Endothelial cell of hepatic sinusoid (primary cell): ENCODE results near the gene GJB4.

ENCODE experiments used
- in situ Hi-C: cut with HindIII; loops from 2 replicates; pipeline ENCODE4 v1.10.0; 2017; ENCODE audit warnings: low sequenced_read_pairs

The GJB4 gene

DNA sequence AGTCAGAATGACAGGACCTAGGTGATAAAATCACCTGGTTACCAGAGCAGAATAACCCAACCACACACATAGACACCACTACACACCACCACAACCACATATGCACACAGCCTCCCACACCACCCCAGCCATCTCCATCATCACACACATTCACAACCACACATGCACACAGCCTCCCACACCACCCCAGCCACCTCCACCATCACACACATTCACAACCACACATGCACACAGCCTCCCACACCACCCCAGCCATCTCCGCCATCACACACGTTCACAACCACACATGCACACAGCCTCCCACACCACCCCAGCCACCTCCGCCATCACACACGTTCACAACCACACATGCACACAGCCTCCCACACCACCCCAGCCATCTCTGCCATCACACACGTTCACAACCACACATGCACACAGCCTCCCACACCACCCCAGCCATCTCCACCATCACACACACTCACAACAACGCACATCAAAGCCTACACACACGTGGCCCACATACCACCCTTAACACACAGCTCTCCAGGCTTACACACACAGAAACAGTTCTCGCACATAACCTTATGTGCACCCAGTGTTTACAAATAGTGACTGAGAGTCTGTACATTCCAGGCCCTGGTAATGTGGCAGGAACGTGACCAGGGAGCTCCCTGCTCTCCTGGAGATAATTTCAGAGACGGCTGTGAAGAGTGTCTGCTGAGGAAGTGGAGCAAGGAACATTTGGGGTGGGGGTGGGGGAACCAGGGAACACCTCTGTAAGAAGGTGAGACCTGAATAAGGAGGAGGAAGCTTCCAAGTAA lies 18.2 kb downstream of the GJB4 start:
- in situ Hi-C loops = loop anchor here (5.0 kb wide), 1 partner anchor 90 kb away; no protein-coding TSS in a partner anchor

DNA sequence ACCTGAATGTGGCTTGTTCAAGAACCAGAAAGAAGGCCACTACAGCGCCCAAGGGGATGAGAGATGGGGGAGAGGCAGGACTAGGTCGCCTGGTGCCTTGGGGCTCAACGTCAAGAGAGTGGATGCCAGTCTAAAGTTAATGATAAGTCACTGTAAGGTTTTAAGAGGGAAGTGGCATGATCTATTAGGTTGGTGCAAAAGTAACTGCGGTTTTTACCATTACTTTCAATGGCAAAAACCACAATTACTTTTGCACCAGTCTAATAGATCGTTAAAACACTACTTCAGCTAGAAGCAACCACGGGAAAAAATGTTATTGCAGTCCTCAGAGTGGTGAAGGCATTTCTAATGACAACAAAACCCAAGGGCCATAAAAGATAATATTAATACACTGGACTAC lies 18.8 kb downstream of the GJB4 start:
- in situ Hi-C loops = loop anchor here (5.0 kb wide), 1 partner anchor 89 kb away; no protein-coding TSS in a partner anchor

DNA sequence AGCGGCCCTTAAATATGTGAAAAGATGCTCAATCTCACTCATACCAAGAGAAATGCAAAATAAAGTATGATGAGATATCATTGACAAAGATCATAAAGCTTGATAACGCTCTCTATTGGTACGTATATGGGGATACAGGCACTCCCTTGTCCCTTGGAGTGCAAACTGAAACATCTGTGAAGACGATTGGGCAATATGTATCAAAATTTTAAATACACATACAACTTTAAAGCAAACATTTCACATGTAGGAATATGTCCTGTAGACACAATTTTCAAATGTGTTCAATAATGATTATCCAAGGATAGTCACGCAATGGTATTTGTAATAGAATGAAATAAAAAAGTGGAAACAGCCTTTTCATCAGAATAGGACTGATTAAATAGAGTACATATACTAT lies 19.5 kb downstream of the GJB4 start:
- in situ Hi-C loops = loop anchor here (5.0 kb wide), 1 partner anchor 88 kb away; no protein-coding TSS in a partner anchor

DNA sequence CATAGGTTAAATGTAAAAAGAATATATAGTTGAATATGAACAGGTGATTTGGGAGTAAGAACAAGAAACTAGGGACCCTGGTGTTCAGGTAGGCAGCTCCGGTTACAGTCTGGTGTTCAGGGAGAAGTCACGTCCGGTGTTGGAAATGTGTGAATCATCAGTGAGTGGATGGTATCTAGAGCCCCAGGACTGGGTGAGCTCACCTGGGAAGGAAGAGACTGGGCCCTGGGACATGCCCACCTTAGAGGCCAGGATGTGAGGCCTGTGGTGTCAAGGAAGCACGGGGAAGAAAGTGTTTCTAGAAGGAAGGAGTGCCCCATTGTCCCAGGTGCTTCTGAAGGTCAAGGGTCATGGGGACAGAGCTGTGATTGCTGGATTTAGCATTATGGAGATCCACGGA lies 20.0 kb downstream of the GJB4 start:
- in situ Hi-C loops = loop anchor here (5.0 kb wide), 1 partner anchor 88 kb away; no protein-coding TSS in a partner anchor

DNA sequence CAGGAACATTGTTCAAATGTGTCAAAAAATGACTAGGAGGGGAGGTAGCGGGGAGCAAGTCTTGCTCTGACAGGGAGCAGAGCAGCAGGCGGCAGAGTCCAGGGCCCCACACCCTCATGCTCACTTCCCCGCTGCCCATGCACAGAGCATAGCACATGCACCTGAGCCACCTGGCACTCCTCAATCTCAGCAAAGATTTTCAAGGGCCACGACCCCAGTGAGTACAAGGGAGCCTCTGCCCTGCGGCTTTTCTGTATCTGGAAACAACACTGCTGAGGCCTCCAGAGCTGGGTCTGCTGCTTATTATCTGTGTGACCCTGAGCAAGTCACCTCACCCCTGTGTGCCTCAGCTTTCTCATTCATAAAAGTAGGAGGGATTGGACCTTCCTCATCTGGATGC lies 20.4 kb downstream of the GJB4 start:
- in situ Hi-C loops = loop anchor here (5.0 kb wide), 1 partner anchor 87 kb away; no protein-coding TSS in a partner anchor

DNA sequence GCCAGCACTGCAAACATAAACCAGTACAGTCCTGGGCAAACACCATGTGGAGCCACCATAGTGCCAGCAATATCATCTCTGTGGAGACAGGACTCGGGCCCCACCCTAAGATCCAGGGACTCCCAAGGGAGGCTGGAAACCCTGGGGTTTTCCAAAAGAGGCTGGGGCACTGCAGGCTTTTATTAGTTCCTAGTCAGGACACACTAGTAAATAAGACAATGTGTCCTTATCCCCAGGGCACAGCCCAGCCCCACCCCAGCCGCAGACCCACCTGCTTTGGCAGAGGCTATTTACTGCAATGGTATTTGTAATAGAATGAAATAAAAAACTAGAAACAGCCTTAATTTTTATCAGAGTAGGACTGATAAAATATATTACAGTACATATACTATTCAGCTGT lies 21.0 kb downstream of the GJB4 start:
- in situ Hi-C loops = no loop called here

DNA sequence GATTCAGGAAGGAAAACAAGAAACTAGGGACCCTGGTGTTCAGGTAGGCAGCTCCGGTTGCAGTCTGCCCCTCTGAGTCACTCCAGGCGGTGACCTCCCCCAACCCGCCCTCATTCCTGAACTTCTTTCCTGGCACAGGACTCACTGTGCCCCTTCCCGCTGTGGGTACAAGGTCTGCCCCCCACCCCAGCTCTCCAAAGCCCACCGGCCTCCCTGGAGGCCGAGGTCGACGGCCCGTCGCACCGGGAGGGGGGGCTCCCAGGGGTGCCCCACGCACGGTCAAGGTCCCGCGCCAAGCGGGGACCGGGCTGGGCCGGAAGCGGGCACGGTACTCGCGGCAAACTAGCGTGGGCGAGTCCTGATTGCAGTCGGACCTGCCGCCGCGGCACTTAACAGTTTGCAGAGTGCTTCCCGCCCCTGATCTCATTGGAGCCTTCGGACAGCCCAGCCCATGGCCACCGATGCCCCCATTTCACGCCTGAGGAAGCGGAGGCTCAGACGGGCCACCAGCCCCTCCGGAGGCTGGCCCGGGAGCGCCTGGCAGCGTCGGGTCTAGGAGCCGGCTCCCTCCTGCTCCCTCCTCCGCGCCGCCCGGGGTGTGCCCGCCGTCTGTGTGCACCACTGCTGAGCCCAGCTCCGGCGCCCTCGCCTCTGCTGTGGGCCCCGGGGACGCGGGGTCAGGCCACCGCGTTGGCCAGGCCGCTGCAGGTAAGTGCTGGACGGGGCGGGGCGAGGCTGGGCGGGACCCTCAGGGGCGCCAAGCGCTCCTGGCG lies 21.7 kb downstream of the GJB4 start, which contains the start of gene GJB3:
Gene GJB3 (plus strand): TSS at position 144 of the 773 bp plus-strand sequence. CDS start 3,549 bp downstream, outside the sequence.
- in situ Hi-C loops = no loop called here

DNA sequence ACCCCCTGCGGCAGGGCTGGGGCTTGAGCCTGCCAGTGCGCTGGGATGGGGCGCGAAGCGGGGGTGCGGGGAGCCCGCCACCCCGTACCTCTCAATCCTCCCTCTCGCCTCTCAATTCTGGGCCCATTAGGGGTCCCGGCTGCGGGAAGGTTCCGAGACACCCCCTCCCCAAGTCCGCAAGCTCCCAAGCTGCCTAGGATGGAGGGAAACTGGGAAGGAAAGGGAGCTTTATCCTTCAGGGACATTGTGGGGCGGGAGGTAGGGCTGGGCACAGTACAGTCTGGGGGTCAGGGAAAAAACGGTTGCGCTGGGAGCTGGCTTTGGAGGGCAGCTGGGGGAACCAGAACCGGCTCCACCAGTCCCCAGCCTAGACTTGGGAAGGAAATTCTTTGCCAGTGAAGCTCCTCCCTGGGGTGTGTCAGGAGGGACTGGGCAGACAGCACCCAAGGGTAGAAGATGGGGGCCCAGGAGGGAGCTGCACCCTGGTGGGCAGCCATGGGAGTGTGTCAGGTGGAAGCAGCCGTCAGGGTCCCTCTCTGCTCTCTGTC lies 22.4 kb downstream of the GJB4 start:
- in situ Hi-C loops = no loop called here

DNA sequence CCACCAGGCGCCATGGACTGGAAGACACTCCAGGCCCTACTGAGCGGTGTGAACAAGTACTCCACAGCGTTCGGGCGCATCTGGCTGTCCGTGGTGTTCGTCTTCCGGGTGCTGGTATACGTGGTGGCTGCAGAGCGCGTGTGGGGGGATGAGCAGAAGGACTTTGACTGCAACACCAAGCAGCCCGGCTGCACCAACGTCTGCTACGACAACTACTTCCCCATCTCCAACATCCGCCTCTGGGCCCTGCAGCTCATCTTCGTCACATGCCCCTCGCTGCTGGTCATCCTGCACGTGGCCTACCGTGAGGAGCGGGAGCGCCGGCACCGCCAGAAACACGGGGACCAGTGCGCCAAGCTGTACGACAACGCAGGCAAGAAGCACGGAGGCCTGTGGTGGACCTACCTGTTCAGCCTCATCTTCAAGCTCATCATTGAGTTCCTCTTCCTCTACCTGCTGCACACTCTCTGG lies 25.2 kb downstream of the GJB4 start:
- in situ Hi-C loops = no loop called here

DNA sequence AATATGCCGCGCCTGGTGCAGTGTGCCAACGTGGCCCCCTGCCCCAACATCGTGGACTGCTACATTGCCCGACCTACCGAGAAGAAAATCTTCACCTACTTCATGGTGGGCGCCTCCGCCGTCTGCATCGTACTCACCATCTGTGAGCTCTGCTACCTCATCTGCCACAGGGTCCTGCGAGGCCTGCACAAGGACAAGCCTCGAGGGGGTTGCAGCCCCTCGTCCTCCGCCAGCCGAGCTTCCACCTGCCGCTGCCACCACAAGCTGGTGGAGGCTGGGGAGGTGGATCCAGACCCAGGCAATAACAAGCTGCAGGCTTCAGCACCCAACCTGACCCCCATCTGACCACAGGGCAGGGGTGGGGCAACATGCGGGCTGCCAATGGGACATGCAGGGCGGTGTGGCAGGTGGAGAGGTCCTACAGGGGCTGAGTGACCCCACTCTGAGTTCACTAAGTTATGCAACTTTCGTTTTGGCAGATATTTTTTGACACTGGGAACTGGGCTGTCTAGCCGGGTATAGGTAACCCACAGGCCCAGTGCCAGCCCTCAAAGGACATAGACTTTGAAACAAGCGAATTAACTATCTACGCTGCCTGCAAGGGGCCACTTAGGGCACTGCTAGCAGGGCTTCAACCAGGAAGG lies 25.8 kb downstream of the GJB4 start:
- in situ Hi-C loops = no loop called here

DNA sequence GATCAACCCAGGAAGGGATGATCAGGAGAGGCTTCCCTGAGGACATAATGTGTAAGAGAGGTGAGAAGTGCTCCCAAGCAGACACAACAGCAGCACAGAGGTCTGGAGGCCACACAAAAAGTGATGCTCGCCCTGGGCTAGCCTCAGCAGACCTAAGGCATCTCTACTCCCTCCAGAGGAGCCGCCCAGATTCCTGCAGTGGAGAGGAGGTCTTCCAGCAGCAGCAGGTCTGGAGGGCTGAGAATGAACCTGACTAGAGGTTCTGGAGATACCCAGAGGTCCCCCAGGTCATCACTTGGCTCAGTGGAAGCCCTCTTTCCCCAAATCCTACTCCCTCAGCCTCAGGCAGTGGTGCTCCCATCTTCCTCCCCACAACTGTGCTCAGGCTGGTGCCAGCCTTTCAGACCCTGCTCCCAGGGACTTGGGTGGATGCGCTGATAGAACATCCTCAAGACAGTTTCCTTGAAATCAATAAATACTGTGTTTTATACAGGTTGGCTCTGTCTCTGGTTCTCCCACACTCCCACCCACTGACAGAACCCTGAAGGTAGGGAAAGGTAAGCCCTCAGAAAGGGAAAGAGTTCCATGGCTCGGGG lies 26.4 kb downstream of the GJB4 start:
- in situ Hi-C loops = no loop called here

DNA sequence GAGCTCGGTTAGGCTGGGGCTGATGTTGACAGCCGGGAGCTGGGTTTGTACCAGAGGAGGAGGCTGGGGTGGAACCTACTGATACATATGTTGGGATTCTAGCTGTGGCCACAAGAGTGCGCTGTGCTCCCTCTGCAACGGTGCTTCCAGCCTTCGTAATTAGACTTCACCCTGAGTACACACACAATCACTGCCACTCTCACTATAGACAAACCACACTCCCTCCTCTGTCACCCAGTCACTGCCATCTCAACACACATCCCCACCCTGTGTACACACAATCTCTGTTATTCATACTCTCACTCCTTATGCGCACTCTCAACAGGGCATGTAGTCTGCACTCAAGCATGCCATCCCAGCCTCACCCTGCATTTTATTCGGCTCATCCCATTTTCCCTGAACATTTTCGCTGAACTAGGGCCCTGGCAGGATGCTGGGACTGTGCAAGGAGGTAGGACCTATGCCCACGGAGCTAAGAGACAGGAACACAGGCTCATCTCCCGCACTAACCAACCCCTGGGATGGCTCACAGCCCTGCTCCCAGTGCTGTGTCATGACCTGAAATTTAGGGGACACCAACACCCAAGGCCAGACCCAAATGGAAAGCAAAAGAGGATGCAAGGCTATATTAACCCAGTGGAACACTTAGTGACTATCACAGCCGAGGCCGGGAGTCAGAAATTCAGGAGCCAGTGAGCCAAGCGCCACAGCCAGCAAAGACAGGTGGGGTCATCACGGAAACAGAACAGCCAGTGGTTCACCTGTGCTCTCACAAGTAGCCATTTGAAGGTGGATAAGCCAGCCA lies 27.2 kb downstream of the GJB4 start:
- in situ Hi-C loops = no loop called here

DNA sequence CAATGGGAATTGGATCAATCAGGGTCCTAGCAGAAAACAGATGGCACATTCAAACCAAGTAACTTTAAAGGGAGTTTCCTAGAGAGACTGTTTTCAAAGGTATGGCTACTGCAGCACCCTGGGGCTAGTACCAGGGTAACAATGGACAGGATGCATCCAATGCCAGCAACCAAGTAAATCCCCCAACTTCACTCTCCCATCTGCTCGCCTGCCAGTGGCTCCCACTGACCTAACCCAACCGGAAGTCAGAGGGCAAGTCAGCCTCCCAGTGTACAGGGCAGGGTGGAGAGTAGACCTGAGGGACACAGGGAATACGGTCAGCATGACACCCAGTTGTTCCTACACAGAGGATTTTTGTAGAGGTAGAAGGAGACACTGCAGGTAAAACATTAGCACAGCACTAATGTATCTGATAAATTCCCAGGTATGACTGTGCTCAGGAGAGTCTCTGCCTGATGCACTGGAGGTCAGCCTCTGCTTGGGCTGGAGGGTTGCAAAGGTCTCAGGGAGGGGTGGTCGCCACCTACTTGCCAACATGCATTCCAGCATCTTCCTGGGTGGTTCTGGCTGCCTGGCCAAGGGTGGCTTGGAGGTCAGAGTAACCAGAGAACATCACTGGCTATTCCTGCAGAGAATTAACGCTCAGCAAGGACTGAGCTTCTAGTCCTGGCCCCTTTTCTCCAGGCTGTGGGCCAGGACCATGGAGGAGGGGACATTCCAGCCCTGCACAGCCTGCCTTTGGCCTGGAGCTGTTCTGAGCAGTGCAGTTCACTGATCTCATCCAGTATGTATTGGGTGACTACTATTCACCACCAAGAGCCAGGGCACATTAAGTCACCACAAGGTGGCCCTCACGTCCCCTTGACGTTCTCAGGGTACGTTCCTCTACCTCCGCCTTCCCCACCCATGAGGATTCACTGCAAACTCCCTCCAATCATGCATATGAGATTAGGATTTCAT lies 28.2 kb downstream of the GJB4 start:
- in situ Hi-C loops = no loop called here

DNA sequence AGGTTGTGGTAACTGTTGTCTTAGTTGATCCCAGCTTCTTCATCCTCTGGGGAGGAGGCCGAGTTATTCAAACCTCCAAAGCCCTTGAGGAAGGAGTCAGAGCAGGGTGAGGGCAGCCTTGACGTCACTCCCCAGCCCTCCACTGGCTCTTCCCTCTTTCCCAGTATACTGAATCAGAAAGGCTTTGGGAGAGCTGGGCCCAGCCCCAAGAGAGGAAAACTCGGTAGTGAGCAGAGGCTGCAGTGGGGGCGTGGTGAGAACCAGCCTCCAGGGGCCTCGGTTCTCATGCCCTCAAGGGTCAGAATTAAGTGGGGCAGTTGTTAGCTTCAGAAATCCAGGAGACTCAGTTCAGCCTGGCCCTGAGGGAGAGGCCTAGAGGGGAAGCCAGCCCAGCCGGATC lies 31.4 kb downstream of the GJB4 start:
- in situ Hi-C loops = no loop called here

DNA sequence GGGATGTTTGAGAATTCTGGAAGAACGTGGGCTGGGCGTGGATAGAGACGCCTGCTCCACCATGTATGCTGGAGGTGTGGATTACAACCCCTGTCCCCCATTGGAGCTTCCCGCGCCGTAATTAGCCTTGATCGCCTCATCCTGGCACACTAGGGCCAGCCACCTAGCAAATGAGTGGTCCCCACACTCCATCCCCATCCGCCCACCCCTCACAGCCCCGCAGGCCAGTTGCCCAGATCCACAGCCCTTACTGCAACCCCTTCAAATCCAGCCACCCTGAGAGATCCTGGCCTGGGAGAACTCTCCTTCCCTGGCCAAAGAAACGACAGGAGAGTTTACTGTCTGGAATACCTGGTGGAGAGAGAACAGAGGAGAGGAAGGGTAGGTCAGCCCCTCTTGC lies 32.9 kb downstream of the GJB4 start:
- in situ Hi-C loops = no loop called here

DNA sequence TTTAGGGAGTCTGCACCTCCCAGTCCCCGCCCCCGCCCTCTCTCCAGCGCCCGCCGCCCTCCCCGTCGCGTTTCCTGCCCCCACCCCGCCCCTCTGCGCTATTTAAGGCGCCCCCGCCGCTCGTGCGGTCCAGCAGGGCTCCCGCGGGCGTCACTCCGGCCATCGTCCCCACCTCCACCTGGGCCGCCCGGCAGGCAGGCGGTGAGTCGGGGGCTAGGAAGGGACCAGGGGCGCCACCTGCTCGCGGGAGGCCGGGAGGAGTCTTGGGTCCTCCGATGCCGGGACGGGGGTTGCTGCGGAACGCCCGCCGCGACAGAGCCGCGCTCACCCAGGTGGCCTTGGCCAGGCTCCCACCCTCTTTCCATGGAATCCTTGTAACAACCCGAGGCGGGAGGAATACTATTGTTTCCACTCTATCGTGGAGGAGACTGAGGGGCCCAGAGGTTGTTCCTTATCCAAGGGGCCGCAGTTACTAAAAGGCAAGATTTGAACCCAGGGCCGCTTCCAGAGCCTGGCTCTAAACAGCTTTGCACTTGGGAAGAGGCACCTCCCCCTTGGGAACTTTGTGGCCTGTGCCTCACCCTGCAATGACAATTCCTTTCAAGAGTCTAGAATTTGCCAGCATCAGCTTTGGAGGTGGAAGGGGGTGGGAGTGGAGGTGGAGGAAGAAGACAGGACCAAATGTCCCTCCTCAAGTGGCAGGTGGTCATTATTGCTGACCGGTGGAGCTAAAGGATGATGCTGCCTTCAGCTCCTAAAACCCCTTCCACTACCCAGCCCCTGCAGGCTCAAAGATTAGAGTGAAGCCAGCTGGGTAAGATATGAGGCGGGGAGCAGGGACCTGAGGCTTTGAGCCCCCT lies 33.6 kb downstream of the GJB4 start, which contains the start of gene GJA4:
Gene GJA4 (plus strand): TSS at position 132 of the 860 bp plus-strand sequence. CDS start 1,215 bp downstream, outside the sequence.
- in situ Hi-C loops = no loop called here

DNA sequence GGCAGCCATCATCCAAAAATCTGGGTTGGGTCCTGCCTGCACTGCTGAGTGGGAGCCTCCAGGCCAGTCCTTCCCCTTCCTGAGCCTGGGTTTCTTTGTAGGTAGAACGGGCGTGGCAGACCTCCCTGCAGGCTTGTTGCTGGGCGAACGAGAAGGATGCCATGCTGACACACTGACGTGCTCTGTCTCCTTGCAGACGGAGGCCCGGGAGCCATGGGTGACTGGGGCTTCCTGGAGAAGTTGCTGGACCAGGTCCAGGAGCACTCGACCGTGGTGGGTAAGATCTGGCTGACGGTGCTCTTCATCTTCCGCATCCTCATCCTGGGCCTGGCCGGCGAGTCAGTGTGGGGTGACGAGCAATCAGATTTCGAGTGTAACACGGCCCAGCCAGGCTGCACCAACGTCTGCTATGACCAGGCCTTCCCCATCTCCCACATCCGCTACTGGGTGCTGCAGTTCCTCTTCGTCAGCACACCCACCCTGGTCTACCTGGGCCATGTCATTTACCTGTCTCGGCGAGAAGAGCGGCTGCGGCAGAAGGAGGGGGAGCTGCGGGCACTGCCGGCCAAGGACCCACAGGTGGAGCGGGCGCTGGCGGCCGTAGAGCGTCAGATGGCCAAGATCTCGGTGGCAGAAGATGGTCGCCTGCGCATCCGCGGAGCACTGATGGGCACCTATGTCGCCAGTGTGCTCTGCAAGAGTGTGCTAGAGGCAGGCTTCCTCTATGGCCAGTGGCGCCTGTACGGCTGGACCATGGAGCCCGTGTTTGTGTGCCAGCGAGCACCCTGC lies 34.7 kb downstream of the GJB4 start:
- in situ Hi-C loops = no loop called here
